Stimulated activated CD8-positive, alpha-beta memory T cell treated with anti-CD3 and anti-CD28 coated beads, Interleukin-4, amount 100 ng/mL, for 24 hours (primary cell): ENCODE measurements around the gene SMAP1.
"Not testable (repeated sequence)": the region's sequence is repeated elsewhere in the genome, so short reads cannot be mapped to it uniquely, and the experiment has no call there.

Source experiments
- DNase-seq: peaks from one replicate; pipeline ENCODE4 v3.0.0-alpha.2; 2020; ENCODE audit warnings: low read depth

SMAP1 gene

DNA sequence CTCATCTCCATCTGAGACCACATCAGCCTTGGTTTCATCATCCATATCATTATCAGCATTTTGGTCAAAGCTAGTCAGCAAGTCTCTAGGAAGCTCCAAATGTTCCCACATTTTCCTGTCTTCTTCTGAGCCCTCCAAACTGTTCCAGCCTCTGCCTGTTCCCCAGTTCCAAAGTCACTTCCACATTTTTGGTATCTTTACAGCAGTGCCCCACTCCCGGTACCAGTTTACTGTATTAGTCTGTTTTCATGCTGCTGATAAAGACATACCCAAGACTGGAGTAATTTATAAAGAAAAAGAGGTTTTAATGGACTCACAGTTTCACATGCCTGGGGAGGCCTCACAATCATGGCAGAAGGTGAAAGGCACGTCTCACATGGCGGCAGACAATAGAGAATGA lies 74.8 kb downstream of the SMAP1 start:
- not testable (repeated sequence) for DNase-seq

DNA sequence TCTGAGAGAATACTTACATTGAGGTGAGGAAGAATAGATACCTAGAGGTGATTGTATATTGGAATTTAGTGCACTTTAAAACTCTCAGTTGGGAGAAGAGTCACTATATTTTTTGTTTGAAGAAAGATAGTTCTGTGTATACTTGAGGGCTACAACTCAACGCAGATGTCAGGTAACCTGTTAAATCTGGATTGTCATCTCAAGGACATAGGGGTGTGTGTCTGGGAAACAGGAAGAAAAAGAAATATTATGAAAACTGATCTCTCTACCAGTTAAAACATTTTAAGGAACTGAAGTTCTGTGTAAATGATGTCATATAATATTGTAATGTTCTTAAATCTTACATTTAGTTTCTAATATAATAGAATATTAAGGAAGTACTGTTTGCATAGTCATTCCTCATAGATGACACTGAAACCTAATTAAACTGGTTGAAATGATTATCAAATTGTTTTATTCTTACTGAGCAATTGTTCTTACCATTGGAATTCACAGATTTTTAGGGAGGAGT lies 86.2 kb downstream of the SMAP1 start:
- DNase-seq, result no peak

DNA sequence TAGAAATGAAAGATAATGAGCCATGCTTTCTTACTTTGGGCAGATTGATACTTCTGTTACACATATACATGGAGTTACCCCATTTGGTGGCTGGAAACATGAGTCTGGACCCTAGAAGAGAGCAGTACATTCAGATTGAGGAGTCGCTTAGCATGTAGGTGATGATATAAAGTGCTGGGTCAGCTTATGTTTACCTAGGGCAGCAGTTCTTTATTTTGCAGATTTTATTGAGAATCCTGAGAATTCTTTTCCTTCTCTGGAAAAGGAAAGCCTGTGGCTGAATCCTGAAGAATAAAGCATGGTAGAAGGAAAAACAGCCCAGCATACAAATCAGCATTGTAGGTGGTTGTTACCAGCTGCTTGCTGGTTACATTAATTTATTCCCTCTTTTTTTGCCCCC lies 91.2 kb downstream of the SMAP1 start:
- DNase-seq, result no peak

DNA sequence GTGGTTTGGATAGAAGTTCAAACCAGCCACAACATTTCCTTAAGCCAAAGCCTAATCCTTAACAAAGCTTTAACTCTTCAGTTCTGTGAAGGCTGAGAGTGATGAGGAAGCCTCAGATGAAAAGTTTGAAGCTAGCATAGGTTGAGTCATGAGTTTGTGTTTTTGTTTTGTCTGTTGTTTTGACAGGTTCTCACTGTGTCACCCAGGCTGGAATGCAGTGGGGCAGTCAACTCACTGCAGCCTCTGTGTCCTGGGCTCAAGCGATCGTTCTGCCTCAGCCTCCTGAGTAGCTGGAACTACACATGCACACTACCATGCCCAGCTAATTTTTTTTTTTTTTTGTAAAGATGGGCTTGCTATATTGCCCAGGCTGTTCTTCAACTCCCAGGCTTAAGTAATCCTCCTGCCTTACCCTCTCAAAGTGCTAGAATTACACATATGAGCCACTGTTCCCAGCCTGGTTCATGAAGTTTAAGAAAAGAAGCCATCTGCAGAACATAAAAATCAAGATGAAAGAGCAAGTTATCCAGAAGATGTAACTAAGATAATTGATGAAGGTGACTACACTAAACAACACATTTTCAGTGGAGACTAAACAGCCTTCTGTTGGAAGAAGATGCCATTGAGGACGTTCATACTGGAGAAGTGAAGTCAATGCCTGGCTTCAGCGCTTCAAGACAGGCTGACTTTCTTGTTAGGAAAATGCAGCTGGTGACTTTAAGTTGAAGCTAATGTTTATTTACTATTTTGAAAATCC lies 96.2 kb downstream of the SMAP1 start:
- DNase-seq, result no peak

DNA sequence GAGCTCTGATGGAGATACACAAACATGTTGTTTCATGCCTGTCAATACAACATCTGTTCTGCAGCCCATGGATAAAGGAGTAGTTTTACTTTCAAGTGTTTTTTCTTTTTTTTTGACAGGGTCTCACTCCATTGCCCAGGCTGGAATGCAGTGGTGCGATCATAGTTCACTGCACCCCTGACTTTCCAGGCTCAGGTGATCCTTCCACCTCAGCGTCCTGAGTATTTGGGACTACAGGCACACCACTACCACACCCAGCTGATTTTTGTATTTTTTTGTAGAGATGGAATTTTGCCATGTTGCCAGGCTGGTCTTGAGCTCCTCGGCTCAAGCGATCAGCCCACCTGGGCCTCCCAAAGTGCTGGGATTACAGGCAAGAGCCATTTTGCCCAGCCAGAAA lies 97.0 kb downstream of the SMAP1 start:
- no peak for DNase-seq

DNA sequence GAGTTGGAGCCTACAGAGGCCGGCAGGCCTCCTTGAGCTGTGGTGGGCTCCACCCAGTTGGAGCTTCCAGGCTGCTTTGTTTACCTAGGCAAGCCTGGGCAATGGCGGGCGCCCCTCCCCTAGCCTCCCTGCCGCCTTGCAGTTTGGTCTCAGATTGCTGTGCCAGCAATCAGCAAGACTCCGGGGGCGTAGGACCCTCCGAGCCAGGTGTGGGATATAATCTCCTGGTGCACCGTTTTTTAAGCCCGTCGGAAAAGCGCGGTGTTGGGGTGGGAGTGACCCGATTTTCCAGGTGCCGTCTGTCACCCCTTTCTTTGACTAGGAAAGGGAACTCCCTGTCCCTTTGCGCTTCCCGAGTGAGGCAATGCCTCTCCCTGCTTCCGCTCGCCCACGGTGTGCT lies 103.7 kb downstream of the SMAP1 start:
- DNase-seq, result not testable (repeated sequence)

DNA sequence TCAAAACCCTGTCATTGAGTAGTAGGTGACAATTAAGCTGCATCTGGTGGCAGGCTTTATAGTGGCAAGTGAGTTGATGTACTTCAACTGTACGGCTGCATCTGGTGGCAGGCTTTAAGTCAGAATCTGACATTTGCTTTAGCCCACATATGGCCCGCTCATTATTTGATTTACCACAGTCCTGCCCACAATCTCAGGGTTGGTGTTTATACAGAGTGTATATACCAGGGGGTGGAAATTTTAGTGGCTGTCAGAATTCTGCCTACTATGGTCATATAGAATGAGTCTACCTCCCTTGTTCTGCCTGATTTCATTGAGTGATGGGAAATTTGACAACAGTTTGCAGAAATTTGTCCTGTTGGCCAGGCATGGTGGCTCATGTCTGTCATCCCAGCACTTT lies 112.3 kb downstream of the SMAP1 start:
- no peak for DNase-seq

DNA sequence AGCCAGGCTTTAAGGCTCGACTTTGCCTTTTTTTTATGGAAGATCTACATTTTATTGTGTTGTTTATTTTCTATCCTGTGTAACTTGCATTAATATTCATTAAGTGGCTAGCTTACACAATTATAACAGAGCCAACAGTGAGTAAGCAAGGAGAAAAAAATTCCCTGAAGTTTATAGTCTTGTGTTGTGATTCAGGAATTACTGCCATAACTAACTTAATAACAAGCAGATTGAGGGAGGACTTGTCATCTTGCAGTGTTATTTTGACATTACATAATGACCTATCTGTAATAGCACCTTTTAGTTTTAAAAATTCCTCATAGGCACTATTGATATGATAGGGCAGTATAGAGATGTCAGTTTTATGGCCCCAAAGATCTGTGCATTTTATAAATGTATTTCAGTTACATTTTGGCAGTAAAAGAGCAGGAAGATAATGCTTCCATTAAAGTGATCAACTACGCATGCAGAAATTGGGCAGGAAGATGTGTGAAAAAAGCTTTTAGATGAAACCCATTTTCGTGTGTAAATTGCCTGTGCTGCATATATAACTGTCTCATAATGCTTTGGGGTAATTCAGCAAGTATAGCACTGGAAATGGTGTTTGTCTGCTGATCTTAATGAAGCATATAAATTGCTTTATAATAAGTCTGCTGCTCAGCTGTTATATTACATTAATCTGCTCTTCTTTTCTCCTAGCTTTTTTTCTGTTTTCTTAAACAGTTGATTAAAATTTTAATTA lies 123.0 kb downstream of the SMAP1 start:
- no peak for DNase-seq

DNA sequence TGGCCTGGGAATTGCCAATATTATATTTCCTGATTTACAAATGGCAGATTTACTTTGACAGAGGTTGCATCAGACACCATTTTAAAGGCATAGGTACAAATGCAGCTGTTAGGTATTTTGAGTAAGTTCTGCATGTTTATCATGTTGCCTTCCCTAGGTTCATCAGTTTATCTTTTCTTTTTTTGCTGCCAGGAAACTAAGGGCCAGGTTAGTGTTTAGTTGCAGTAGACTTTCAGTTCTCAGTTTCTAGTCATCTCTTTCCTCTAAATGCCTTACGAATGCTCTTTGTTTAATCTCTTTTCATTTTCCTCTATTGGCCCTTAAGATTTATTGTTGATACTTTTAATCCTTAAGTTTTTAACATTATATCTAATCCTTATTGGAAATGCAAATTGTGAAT lies 129.9 kb downstream of the SMAP1 start:
- no peak for DNase-seq

DNA sequence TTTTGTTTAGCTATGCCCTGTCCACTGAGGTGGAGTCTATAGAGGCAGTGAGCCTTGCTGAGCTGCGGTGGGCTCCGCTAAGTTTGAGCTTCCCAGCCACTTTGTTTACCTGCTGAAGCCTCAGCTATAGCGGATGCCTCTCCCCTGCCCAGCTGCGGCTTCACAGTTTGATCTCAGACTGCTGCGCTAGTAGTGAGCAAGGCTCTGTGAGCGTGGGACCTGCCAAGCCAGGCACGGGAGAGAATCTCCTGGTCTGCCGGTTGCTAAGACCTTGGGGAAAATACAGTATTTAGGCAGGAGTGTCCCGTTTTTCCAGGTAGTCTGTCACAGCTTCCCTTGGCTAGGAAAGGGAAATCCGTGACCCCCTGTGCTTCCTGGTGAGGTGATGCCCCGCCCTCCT lies 138.4 kb downstream of the SMAP1 start:
- no peak for DNase-seq

DNA sequence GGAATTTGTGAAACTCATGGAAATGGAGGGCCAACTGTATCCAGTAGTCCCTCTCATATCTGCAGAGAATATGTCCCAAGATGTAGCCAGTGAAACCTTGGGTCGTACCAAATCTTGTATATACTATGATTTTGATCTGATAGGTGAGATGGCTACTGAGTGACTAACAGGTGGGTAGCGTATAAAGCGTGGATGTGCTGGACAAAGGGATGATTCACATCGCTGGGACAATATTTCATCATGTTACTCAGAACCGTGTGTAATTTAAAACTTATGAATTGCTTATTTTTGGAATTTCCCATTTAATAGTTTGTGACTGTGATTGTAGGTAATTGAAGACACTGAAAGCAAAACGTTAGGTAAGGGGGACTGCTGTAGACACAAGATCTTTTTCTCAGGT lies 144.1 kb downstream of the SMAP1 start:
- DNase-seq, result no peak

DNA sequence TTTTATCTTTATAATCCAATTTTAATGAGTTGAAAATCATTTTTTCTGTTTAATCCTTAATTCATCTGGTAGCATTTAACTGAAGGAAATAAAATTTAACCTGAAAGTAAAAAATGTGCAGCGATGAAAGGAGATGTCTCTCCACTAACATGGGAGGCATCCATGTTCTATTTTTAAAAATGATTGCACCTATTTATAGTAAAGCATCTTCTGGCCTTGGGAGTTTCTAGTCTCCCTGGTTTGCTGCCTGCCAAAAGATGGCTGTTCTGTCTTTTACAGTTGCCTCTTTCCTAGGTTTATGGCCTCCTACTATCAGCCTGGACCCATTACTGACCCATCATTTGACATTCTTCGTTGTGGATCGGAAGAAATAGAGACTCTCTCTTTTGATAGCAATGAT lies 146.2 kb downstream of the SMAP1 start:
- DNase-seq, result no peak

DNA sequence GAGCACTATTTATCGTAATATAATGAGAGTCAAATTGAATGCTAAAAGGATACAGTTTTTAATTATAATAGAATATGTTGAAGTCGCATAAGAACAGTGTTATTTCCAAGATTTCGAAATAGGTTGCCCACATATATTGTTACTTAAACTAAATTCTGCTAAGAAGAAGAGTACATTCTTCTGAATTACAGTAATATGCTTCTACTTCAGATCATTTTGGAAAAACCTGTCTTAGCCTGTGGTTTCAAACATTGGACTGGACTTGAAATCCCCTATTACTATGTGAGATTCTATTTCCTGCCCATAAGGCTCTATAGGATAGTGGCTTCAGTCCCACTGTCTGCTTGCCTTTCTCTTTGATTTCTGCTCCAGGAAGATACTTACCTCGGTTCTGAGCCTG lies 152.0 kb downstream of the SMAP1 start:
- DNase-seq, result no peak

DNA sequence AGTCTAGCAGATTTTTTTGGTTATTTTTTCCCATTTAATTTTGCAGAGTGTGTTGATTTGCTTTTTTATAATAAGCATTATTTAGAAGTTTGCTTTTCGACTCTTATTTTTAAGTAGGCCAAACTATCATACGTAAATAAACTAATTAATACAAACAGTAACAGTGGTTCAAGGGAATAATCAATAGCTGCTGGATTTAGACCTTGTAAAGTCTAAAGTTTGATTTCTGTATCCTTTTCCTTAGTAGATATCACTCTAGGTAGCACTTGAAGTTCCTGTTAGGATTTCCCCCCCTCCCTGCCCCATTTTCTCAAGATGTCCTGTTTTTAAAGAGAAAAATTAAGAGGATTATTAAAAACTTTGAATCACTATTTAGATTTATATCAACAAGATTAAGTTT lies 153.1 kb downstream of the SMAP1 start:
- no peak for DNase-seq

DNA sequence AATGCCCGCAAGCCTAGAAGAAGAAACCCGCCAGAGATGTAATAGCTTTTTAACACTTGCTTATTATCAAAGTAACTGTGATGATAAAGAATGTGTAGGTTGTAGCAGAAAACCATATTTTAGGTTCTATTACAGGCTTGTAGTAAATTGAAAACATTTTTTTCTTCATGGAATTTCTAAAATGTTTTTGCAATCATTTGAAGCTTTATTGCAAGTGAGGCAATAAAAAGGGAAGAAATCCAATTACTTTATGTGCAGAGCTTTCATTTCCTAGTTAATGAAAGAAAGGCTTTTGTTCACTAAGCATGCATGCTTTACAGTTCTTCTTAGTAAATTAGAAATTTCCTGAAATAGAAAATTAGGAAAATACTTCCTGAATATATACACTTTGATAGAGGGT lies 154.1 kb downstream of the SMAP1 start:
- no peak for DNase-seq

DNA sequence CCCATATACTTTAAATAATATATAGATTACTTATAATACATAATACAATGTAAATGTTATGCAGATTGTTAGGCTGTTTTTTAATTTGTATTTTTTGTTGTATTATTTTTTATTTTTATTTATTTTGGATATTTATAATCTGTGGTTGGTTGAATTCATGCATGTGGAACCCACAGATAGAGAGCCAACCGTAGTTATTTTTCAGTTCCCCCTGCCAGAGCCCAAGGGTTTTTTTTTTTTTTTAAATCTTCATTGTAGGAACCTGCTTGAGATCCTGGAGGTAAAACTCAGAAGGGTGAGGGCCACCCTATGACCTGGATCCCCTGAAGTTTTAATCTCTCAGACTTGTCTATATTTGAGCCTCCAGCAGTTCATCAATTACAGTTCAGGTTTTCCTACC lies 156.0 kb downstream of the SMAP1 start:
- no peak for DNase-seq

DNA sequence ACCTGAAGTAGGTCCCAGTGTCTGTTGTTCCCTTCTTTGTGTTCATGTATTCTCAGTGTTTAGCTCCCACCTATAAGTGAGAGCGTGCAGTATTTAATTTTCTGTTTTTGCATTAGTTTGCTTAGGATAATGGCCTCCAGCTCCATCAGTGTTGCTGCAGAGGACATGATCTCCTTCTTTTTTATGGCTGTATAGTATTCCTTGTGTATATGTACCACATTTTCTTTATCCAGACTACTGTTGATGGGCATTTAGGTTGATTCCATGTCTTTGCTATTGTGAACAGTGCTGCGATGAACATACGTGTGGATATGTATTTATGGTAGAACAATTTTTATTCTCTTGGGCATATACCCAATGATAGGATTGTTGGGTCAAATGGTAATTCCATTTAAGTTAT lies 163.7 kb downstream of the SMAP1 start:
- DNase-seq, result no peak

DNA sequence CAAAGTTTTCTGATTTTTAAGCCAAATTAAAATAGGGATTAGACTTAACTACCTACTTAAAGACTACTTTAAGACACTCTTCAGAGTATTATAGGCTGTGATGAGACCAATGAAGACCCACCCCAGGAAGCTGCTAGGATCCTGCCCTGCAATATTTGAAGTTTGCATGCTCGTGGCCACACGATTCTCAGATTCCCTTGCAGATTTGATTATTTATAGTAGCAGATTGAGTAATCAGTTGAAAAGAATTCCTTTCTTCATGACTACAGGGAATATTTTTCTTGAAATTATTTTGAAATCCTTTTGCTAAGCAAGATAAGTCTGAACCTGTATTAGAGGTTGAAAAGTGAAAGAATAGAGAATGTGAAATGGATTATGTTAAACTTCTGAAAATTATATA lies 166.8 kb downstream of the SMAP1 start:
- DNase-seq, result no peak

DNA sequence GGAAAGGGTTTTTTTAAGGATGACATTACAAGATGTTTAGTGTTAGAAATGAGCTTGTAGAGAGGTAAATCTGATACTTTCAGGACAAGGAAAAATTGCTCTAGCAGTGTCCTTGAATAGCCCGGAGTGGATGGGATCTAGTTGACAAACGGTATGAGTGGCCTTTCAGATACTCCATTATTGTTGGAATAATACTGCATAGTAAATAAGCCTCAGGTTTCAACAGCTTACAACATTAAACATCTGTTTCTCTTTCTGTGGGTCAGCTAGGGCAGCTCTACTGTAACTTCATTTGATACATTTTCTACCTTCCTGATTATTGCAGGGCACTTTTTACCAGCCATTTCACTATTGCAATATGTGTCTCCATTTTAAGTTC lies 171.2 kb downstream of the SMAP1 start:
- DNase-seq, result no peak

DNA sequence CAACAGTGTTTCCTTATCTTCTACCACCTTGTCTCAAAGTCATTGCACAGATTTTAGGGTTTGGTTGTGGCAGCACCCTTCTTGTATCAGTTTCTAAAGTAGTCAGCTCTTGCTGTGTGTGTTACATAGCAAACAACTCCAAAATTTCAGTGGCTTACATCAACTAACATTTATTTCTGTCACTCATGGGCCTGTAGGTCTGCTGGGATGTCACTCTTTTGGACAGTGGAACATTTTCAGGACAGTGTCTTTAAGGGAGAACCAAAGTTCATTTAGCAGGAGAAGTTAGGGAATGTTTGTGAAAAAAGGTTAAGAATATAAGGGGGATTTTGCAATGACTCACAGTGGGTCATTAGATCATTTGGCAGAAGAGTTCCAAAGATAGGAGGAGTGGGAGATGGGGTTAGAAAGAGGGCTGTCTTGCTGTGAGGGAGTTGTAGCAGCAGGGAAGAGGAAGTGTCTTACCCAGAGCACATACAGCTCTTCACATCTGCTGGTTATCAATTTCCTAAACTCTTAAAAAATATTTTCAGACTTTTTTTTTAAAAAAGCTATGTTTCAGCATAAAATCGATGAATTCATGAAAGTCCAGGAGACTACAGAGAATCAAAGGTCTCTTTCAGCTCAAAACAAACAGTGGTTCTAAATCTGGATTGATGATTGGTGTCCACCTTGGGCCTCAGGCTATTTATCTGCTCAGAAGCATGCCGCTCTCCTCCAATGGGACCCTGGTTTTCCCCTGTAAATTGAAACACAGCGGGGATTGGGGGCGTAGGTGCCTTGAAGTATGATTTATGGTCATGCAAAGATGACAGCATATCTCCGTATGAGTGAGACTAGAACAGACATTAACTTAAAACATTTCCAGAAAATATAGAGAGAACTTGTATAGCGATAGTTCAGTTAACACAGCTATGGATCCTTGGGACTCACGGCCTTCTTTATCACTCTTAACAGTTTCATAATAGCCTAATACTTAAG lies 171.9 kb downstream of the SMAP1 start:
- no peak for DNase-seq

DNA sequence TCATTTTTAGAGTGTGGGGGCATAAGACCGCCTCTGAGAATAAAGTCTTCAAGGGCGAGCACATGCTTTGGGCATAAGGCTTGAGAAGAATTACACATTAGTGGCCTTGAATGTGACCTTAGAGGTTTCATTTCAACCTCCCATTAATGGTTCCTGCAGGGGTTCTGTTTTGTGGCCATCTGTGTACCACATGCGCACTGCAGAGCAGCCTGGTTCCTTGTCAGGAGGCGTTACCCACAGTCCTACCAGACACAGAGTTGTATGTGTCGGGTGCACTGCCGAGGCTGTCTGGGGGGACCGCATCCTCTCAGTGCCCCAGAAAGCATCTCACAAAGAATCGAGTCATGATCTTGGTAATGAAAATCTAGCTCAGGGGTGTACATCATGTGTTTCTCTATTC lies 173.4 kb downstream of the SMAP1 start:
- DNase-seq, result no peak

DNA sequence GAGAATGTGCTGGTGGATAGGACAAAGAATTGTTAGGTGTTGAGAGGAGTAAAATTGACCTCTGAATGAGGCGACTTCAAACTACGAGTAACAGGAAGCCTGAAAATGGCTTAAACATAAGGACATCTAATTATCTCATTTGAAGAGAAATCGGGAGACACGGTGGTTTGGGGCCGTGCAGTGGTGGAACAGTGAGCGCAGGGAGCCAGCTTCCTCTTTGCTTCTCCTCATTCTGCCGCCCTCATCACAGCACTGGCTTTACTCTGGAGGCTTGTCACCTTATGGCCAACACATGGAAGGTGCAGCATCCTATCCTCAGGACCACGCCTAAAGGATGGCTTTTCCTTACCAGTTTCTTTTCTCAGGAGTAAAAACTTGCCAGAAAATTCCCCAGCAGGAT lies 174.9 kb downstream of the SMAP1 start:
- no peak for DNase-seq
